Activated naive CD4-positive, alpha-beta T cell treated with anti-CD3 and anti-CD28 coated beads, Interleukin-2, amount 50 U/mL, for 24 hours (primary cell): ENCODE results near the gene RBM7.

Experiments used
- H3K27ac Mint-ChIP-seq: one replicate; pipeline ENCODE4 v1.8.0; 2021; ENCODE audit warnings: mild to moderate bottlenecking, mixed read lengths
- H3K27me3 Mint-ChIP-seq: one replicate; pipeline ENCODE4 v1.8.0; 2021; ENCODE audit warnings: mixed read lengths
- H3K36me3 Mint-ChIP-seq: one replicate; pipeline ENCODE4 v1.8.0; 2021; ENCODE audit warnings: mixed read lengths
- H3K4me1 Mint-ChIP-seq: one replicate; pipeline ENCODE4 v1.8.0; 2021; ENCODE audit warnings: mixed read lengths
- H3K4me3 Mint-ChIP-seq: one replicate; pipeline ENCODE4 v1.8.0; 2021; ENCODE audit warnings: mild to moderate bottlenecking, mixed read lengths
- H3K9me3 Mint-ChIP-seq: one replicate; pipeline ENCODE4 v1.8.0; 2021; ENCODE audit warnings: mixed read lengths

RBM7 gene

DNA sequence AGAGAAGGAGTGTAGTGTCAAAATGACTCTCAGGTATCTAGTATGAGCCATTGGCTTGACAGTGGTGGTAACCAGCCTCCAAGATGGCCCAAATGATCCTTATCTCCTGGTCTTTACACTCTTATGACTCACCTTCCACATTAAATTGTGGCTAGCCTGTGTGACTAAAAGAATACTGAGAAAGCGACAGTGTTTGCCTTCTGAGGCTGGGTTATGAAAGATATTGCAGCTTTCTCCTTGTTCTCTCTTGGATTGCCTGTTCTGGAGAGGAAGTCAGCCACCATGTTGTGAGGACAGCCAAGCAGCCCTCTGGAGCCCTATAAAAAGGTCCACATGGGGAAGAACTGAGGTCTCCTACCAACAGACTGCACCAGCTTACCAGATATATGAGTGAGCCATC is 16.0 kb upstream of the RBM7 start:
- Mint-ChIP-seq H3K27ac (no peak overlapping the region), H3K9me3 (peaks cover 7% of the 10 kb centered on the region), H3K36me3 (peaks cover 2% of the 10 kb centered on the region), H3K4me1 (peaks cover 11% of the 10 kb centered on the region), H3K27me3 (no peaks in the 10 kb centered on the region), H3K4me3 (no peak overlapping the region)

DNA sequence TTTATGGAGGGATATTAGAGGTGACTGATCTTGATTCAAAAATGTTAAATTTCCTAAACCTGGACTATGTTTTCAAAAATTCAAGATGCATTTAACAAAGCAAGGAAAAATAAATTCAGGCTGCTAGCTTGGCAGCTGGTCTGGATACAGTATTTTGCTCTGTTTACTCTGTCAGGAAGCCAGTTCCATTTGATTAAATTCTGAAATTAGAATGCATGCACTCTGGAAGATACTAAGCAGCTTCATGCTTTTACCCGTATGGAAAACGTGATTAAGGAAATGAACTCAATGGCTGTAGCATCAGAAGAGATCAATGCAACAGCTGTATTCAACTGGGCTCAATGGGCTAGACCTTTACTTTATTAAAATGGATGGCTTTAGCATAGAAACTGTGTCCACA is 14.3 kb upstream of the RBM7 start:
- H3K4me1 Mint-ChIP-seq, result no peaks in the 10 kb centered on the region
- no peaks in the 10 kb centered on the region for H3K27me3 Mint-ChIP-seq
- peaks cover 2% of the 10 kb centered on the region for H3K36me3 Mint-ChIP-seq
- H3K4me3 Mint-ChIP-seq, result no peak overlapping the region
- peaks cover 7% of the 10 kb centered on the region for H3K9me3 Mint-ChIP-seq
- H3K27ac Mint-ChIP-seq, result no peak overlapping the region

DNA sequence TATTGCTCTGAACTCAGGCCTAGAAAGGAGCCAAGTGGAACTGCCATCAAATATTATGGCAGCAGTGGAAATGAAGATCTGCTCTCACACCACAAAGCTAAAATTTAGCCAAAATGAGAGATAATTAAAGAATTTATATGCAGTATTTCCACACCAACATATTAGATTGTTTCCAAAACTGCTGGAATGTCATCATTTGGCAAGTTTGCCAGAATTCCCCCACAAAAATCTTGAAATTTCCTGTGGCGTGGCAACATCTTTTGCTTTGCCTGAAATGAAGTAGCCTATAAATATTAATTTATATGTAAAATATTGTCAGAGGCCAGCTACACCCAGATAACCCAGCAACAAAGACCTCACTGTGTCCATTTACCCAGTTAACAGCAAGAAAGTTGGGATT is 13.9 kb upstream of the RBM7 start:
- H3K4me1 Mint-ChIP-seq, result no peaks in the 10 kb centered on the region
- peaks cover 7% of the 10 kb centered on the region for H3K9me3 Mint-ChIP-seq
- H3K27ac Mint-ChIP-seq, result no peak overlapping the region
- no peak overlapping the region for H3K4me3 Mint-ChIP-seq
- H3K36me3 Mint-ChIP-seq, result peaks cover 2% of the 10 kb centered on the region
- no peaks in the 10 kb centered on the region for H3K27me3 Mint-ChIP-seq

DNA sequence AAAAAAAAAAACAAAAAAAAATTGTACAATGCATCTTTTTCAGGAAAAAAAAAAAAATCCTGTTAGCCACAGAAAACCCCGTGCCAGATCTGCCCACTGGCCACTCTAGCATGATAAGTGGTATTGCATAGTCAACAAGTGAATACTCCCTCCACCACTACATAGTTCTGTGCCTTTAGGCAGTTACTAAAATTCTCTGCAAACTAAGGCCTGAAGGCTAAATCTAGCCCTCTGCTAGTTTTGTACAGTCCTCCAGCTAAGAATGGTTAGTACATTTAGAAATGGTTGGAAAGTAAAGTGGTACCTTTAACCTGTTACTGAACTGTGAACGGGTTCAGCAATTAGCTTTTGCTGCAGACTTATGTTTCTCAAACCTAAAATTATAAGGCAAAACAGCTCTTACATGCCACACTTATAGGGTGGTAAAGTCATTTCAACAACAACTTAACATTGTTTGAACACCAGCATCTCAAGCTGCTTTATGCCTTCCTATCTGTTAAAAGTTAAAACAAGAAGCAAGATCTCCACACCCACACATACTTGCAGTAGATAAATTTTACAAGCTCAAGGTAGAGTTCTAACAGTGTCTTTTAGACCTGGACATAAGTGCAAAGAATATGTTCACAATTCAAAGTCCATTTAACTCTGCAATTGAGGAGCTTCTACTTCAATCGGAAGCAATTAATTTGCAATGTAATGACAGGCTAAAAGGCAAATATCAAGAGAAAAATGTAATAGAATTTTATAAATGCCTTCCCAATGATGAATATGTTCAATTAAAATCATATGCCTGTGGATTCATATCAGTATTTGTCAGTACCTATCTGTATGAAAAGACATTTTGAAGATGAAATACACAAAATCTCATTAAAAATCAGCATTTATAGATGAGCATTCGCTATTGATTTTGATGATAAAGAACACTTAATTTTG is 7.5 kb upstream of the RBM7 start:
- H3K9me3 Mint-ChIP-seq, result no peaks in the 10 kb centered on the region
- no peak overlapping the region for H3K4me3 Mint-ChIP-seq
- H3K4me1 Mint-ChIP-seq, result peaks cover 17% of the 10 kb centered on the region
- H3K27me3 Mint-ChIP-seq, result no peaks in the 10 kb centered on the region
- H3K36me3 Mint-ChIP-seq, result peaks cover 3% of the 10 kb centered on the region
- H3K27ac Mint-ChIP-seq, result no peak overlapping the region

DNA sequence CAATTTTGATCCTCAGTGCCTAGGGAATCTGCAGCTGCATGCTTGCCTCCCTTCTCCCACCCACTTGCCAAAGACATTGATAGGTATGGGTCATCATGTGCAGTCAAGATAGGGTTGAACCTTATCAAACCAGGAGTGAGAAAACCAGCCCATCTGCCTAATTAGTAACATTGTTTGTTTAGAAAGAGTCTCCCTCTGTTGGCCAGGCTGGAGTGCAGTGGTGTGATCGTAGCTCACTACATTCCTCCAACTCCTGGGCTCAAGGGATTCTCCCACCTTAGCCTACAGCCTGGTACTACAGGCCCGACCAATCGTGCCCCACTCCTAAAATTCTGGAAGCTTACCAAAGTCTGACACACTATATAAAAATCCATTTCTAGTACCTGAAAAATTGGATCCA is 4.7 kb upstream of the RBM7 start:
- no peaks in the 10 kb centered on the region for H3K9me3 Mint-ChIP-seq
- H3K4me1 Mint-ChIP-seq, result peaks cover 35% of the 10 kb centered on the region
- H3K27me3 Mint-ChIP-seq, result no peaks in the 10 kb centered on the region
- no peak overlapping the region for H3K27ac Mint-ChIP-seq
- H3K36me3 Mint-ChIP-seq, result peaks cover 5% of the 10 kb centered on the region
- H3K4me3 Mint-ChIP-seq, result no peak overlapping the region

DNA sequence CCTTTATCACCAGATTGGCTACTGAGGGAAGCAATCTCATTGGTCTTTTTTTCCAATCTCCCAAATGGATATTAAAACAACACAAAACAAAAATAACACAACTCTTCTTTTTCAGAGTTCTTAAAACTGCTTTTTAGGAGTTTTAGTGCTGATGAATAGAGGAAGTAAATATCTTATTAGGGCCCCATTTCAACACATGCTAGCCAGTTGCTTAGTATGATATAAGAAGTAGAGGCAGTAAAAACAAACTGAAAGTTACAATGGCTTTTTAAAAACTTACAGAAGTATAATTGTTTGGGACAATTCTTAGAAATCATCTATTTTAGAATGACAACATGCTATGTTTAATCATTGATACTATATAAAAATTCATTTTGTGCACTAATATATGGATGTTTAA is 3.5 kb upstream of the RBM7 start:
- H3K9me3 Mint-ChIP-seq, result no peaks in the 10 kb centered on the region
- H3K4me3 Mint-ChIP-seq, result no peak overlapping the region
- peaks cover 37% of the 10 kb centered on the region for H3K4me1 Mint-ChIP-seq
- no peak overlapping the region for H3K27ac Mint-ChIP-seq
- peaks cover 6% of the 10 kb centered on the region for H3K36me3 Mint-ChIP-seq
- no peaks in the 10 kb centered on the region for H3K27me3 Mint-ChIP-seq

DNA sequence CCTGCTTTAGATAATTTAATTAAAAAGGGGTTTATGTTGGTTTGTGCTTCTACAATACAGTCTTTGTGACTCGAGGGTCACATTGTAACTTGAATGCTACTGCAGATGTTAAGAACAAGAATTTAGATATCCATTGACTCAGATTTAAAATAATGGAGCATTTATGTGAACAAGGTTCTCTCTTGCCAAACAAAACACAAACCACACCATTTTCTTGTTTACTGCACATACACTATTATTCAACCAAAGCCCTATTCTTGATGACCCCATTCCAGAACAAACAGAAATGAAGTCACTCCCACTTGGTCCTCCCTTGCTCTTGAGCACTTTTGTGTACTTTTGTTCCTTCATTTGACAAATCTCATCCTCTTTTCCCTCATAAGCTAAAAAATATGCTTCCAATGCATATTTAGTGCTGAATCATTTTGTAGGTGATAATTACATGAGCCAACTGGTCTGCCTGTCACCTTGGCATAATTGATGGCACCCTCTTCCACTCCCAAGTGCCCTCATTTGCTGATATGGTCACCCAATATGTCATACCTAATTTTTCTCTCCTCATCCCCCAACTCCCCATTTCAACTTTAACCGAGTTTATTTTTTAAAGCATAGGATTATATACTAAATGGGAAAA is 3.0 kb upstream of the RBM7 start:
- Mint-ChIP-seq H3K36me3 (peaks cover 8% of the 10 kb centered on the region), H3K4me1 (peaks cover 40% of the 10 kb centered on the region), H3K4me3 (peak overlapping the region; percentile 8), H3K27me3 (no peaks in the 10 kb centered on the region), H3K9me3 (no peaks in the 10 kb centered on the region), H3K27ac (peak overlapping the region; percentile 76)

DNA sequence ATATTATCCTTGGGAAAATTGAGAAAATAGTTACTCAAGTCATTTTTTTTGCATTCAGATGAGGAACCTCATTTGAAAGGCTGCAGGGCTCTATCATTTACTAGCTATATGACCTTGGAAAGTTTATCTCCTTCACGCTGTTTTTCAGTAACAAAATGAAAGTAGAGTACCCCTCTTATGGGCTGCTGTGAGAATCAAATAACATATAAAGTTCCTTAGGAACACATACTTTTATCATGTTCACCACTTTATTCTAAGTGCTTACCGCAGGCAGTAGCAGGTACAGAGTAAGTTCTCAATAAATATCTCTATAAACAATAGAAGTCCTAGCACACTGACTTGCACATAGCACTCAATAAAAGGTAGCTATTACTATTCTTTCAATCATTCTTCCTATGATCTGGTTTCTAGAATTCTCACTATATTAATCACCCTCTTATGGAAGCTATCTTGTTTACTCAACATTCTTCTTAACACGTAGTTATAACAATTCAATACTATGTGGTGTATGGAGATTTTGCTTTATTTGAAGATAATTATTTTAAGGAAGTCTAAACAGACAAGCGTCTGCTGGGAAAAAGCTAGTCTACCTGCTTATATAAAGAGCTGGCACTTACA is 2.1 kb upstream of the RBM7 start:
- Mint-ChIP-seq H3K36me3 (peaks cover 11% of the 10 kb centered on the region), H3K4me3 (peak overlapping the region; percentile 97), H3K9me3 (no peaks in the 10 kb centered on the region), H3K27ac (no peak overlapping the region), H3K27me3 (no peaks in the 10 kb centered on the region), H3K4me1 (peaks cover 49% of the 10 kb centered on the region)

DNA sequence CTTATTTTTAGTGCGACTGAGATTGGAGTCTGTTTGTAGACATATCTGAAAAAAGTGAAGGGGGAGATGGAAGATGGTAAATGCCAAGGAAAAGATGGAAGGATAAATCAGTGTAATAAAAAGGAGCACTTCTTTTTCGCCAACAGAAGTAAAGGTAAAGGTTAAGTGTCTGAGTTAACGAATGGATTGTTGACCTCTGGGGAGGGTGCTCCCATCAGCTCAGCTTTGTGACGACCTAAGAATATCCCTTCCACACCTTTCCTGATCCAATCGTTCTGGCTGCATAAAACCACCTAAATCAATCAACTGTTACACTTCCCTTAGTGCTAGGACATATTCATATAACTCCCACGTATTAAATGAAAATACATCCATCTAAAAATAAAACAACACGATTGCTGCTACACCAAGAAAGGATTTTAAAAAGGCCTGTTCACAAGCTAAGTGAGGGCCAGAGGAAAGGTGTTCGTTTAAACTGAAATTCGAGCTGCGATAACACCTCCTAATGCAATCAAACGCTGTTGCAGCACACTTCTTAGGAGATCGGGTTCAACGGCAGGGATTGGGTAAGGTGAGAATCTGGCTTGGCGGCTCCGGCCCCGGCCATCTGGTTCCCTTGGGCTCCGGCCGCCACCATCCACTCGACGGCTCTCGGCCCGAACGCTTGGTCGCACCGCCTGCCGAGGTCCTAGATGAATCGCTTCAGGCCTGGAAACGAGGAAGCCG is 813 bp upstream of the RBM7 start:
- Mint-ChIP-seq H3K4me1 (peaks cover 61% of the 10 kb centered on the region), H3K27me3 (no peaks in the 10 kb centered on the region), H3K27ac (peak overlapping the region; percentile 99), H3K36me3 (peaks cover 16% of the 10 kb centered on the region), H3K4me3 (peak overlapping the region; percentile 97), H3K9me3 (no peaks in the 10 kb centered on the region)

DNA sequence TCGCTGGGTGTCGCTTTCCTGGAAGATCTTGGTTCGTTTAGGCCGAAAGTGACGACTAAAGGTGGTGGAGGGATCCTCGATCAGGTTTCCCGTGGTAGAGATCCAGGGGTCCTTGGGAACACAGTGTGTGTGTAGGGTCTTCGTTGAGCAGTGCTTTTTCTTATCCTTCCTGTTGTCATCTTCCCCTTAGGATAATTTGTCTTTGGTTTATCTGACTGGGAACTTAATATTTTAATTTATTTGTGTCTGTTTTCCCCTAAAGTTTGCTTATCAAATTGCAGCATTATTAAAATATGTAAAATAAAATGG is 403 bp downstream of the RBM7 start:
- Mint-ChIP-seq H3K36me3 (peaks cover 22% of the 10 kb centered on the region), H3K4me1 (peaks cover 74% of the 10 kb centered on the region), H3K4me3 (peak overlapping the region; percentile 97), H3K27ac (peak overlapping the region; percentile 99), H3K27me3 (no peaks in the 10 kb centered on the region), H3K9me3 (no peaks in the 10 kb centered on the region)

DNA sequence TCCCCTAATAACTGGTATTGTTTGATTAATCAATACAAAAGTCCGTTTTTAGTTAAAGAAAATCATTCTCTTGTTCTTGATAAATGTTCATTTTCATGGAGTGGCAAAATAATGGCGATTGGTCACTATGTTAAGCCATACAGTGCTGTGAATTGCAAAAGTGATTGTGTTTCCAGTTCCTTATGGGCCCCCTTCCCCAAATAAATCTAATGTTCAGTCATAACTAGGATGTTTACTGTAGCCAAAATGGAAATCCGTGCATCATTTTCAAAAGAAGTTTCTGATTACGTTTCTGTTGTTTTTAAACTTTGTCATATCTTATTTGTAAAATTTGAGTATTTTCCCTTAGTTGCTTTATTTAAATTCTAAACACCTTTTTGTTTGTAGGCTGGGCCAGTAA is 845 bp downstream of the RBM7 start:
- no peaks in the 10 kb centered on the region for H3K27me3 Mint-ChIP-seq
- peaks cover 74% of the 10 kb centered on the region for H3K4me1 Mint-ChIP-seq
- H3K36me3 Mint-ChIP-seq, result peaks cover 25% of the 10 kb centered on the region
- no peaks in the 10 kb centered on the region for H3K9me3 Mint-ChIP-seq
- H3K27ac Mint-ChIP-seq, result peak overlapping the region; percentile 99
- peak overlapping the region; percentile 97 for H3K4me3 Mint-ChIP-seq

DNA sequence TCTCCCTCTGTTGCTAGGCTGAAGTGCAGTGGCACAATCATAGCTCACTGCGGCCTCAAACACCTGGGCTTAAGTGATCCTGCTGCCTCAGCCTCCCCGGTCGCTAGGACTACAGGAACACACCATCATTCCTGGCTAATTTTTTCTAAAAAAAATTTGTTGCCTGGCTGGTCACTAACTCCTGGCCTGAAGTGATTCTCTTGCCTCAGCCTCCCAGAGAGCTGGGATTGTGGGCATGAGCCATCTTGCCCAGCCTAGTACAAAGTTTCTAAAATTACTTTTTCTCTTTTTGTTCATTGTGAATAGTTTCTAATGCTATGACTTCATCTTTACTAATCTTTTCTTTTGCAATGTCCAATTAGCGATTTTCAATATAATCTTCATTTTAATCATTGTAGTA is 12.5 kb downstream of the RBM7 start:
- H3K9me3 Mint-ChIP-seq, result no peaks in the 10 kb centered on the region
- no peaks in the 10 kb centered on the region for H3K27me3 Mint-ChIP-seq
- H3K4me1 Mint-ChIP-seq, result no peaks in the 10 kb centered on the region
- no peak overlapping the region for H3K27ac Mint-ChIP-seq
- no peak overlapping the region for H3K4me3 Mint-ChIP-seq
- peaks cover 10% of the 10 kb centered on the region for H3K36me3 Mint-ChIP-seq

DNA sequence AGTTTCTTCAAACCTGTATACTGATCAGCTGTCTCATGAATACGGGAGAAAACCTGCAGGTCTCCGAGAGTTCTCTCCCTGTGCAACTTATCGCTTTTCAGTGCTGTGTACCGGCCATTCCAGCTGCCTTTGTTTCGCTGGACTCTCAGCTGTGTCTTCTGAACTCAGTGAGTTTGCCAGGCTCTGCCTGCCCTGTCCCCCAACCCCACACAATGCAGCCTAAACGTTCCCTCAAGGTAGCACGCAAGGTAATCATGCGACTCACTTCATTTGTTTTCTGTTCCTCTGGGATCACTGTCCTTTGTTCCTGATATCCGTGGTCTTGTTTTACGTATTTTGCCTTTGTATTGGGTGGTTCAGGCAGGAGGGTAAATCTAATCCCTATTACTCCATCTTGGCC is 13.5 kb downstream of the RBM7 start:
- Mint-ChIP-seq H3K4me3 (no peak overlapping the region), H3K4me1 (no peaks in the 10 kb centered on the region), H3K27ac (no peak overlapping the region), H3K9me3 (no peaks in the 10 kb centered on the region), H3K36me3 (peaks cover 10% of the 10 kb centered on the region), H3K27me3 (no peaks in the 10 kb centered on the region)

DNA sequence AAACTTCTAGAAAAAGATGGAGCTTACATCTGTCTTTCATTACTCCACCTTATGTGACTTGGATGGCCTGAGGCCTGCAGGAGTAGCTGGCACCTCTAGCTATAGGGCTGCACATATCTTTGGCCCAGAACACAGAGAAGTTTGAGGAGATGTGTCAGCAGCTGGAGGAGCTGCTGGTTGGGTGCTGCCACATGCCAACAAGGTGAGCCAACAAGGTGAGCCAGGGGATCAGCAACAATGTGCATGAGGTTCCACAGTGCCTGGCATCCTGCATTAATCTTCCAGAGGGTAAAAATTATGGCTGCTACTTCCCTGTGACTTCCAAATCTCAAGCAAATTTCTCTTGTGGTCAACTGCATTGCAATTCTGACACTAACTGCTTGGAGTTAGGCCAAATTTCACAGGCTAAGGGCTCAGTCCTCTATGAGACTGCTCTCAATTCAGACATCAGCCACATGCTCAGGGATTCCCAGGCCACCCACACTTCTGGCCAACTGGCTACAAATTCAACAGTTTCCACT is 16.0 kb downstream of the RBM7 start:
- Mint-ChIP-seq H3K27me3 (no peaks in the 10 kb centered on the region), H3K27ac (no peak overlapping the region), H3K9me3 (no peaks in the 10 kb centered on the region), H3K4me3 (no peak overlapping the region), H3K36me3 (peaks cover 2% of the 10 kb centered on the region), H3K4me1 (no peaks in the 10 kb centered on the region)

DNA sequence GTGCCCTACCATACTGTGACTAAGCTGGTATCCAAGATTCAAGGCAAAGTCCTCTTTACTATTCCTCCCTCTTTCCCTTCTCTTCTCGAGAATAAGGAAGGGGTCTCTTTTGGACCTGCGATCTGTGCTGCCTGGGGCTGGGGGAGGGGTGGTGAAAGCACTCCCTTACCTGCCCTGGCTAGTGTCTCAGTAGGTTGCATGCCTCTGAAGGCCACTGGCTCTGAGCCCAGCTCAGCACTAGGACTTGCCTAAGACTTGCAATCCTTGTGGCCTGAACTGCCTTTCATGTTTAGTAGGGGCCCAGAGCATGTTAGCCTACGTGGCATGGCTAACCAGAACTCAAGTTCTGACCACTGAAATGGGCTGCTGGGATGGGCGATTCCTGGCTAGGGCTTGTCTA is 25.8 kb downstream of the RBM7 start:
- Mint-ChIP-seq H3K9me3 (peaks cover 13% of the 10 kb centered on the region), H3K36me3 (peaks cover 10% of the 10 kb centered on the region), H3K27ac (no peak overlapping the region), H3K4me1 (no peaks in the 10 kb centered on the region), H3K27me3 (no peaks in the 10 kb centered on the region), H3K4me3 (no peak overlapping the region)
